ENCODE data around the gene PCDHAC2.

DNA sequence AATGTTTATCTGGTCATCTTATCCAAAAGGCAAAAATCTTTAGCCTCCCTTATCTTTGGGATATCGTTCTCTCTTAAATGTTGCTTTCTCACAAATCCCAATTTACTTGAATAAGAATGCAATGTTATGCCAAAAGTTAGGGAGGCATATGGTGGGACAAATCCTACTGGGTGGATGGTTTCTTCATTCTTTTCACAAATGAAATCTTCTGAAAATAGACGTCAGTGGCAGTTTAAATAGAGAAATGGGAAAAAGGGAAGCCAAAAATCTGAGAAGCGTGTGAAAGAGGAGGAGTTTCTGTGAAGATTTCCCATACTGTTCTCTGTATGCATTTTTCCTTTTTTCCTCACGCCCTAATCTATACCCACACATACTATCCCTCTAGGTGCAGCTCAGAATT, 42.7 kb upstream of the PCDHAC2 start:
- TF ChIP-seq, protein P1, sequence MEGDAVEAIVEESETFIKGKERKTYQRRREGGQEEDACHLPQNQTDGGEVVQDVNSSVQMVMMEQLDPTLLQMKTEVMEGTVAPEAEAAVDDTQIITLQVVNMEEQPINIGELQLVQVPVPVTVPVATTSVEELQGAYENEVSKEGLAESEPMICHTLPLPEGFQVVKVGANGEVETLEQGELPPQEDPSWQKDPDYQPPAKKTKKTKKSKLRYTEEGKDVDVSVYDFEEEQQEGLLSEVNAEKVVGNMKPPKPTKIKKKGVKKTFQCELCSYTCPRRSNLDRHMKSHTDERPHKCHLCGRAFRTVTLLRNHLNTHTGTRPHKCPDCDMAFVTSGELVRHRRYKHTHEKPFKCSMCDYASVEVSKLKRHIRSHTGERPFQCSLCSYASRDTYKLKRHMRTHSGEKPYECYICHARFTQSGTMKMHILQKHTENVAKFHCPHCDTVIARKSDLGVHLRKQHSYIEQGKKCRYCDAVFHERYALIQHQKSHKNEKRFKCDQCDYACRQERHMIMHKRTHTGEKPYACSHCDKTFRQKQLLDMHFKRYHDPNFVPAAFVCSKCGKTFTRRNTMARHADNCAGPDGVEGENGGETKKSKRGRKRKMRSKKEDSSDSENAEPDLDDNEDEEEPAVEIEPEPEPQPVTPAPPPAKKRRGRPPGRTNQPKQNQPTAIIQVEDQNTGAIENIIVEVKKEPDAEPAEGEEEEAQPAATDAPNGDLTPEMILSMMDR (IDR thresholded peaks at IDR 0.05; ENCODE audit: low read length) = no peak
- TF ChIP-seq EZH2 (IDR thresholded peaks at IDR 0.05; ENCODE audit: borderline replicate concordance, low read length) = no peak

Data from OCI-LY1 (cell line).